IMR-90 (cell line): ENCODE results near the gene ANTXR1. TPM values are rescaled to one million over a fixed set of nuclear protein-coding genes. Genes with fewer than 3 reads are reported as not detected.

Experiments
- ATAC-seq: fragments of 200-7000 bp; cut with Tn5 transposase; 2 replicates; pipeline ENCODE4 v1.9.1; 2020; ENCODE audit warnings: low read depth, mild to moderate bottlenecking, moderate library complexity
- BruUV-seq: library from RNA; stranded (reverse); fragments of 400-500 nt; replicated peaks from 2 replicates; lab custom pipeline; 2021; lab: Mats Ljungman, UMichigan
- CTCF ChIA-PET: fragments of 300-600 bp; formaldehyde crosslinking; extraction: SDS; loops from one replicate; lab custom pipeline; 2021; ENCODE audit warnings: antibody characterized with exemption; lab: Yijun Ruan, JAX
- POLR2A ChIA-PET: fragments of 300-600 bp; sonication (Branson Sonifier 250); formaldehyde crosslinking; loops from one replicate; lab custom pipeline; 2022; ENCODE audit warnings: antibody characterized with exemption; ENCODE audit not compliant: unreplicated experiment; lab: Charles Lee
- DNase-seq: peaks from one replicate; pipeline ENCODE4 v3.0.0; 2013
- H2AFZ ChIP-seq: replicated peaks from 2 replicates; pipeline ENCODE3; 2013; ENCODE audit warnings: low read length, mild to moderate bottlenecking; ENCODE audit not compliant: poor library complexity
- H2AK5ac ChIP-seq: 2 replicates; pipeline ENCODE4 v1.6.1; 2013; ENCODE audit warnings: low read depth, low read length, inconsistent platforms
- H2AK9ac ChIP-seq: replicated peaks from 2 replicates; pipeline ENCODE3; 2013; ENCODE audit warnings: mild to moderate bottlenecking, low read depth, low read length, moderate library complexity; ENCODE audit not compliant: poor library complexity
- H2BK120ac ChIP-seq: 2 replicates; pipeline ENCODE4 v1.6.1; 2013; ENCODE audit warnings: low read depth, low read length, inconsistent platforms
- H2BK15ac ChIP-seq: 3 replicates; pipeline ENCODE4 v1.6.1; 2013; ENCODE audit warnings: low read depth, low read length, inconsistent platforms
- H2BK20ac ChIP-seq: 2 replicates; pipeline ENCODE4 v1.6.1; 2013; ENCODE audit warnings: low read depth, mild to moderate bottlenecking, inconsistent platforms, low read length, moderate library complexity
- H2BK5ac ChIP-seq: 2 replicates; pipeline ENCODE4 v1.6.1; 2013; ENCODE audit warnings: mild to moderate bottlenecking, low read depth, low read length, inconsistent platforms; ENCODE audit not compliant: poor library complexity, severe bottlenecking
- H3K14ac ChIP-seq: replicated peaks from 2 replicates; pipeline ENCODE4 v1.6.1; 2013; ENCODE audit warnings: low read depth, low read length, inconsistent platforms
- H3K18ac ChIP-seq: 2 replicates; pipeline ENCODE4 v1.6.1; 2013; ENCODE audit warnings: low read depth, low read length, control low read depth
- H3K23ac ChIP-seq: 2 replicates; pipeline ENCODE4 v1.6.1; 2013; ENCODE audit warnings: low read depth, low read length, inconsistent platforms
- H3K27ac ChIP-seq: 2 replicates; pipeline ENCODE4 v1.5.1; 2013; ENCODE audit warnings: mild to moderate bottlenecking, control low read depth, low read length; ENCODE audit not compliant: insufficient read depth
- H3K27me3 ChIP-seq: 2 replicates; pipeline ENCODE4 v1.6.1; 2013; ENCODE audit warnings: low read length; ENCODE audit not compliant: control insufficient read depth, insufficient read depth
- H3K36me3 ChIP-seq: 2 replicates; pipeline ENCODE4 v1.6.1; 2013; ENCODE audit warnings: low read length, mixed read lengths; ENCODE audit not compliant: control insufficient read depth, insufficient read depth
- H3K4ac ChIP-seq: 2 replicates; pipeline ENCODE4 v1.6.1; 2013; ENCODE audit warnings: low read depth, low read length, inconsistent platforms
- H3K4me1 ChIP-seq: 2 replicates; pipeline ENCODE4 v1.6.1; 2013; ENCODE audit warnings: low read length, mixed read lengths; ENCODE audit not compliant: control insufficient read depth, insufficient read depth
- H3K4me2 ChIP-seq: 2 replicates; pipeline ENCODE4 v1.6.1; 2013; ENCODE audit warnings: low read depth, mild to moderate bottlenecking, control low read depth, low read length, moderate library complexity
- H3K4me3 ChIP-seq: 2 replicates; pipeline ENCODE4 v1.5.1; 2013; ENCODE audit warnings: low read depth, mild to moderate bottlenecking, control low read depth, low read length, moderate library complexity; ENCODE audit not compliant: insufficient read depth
- H3K56ac ChIP-seq: 2 replicates; pipeline ENCODE4 v1.6.1; 2013; ENCODE audit warnings: low read length, inconsistent platforms; ENCODE audit not compliant: insufficient read depth; ENCODE audit errors: extremely low read depth
- H3K79me1 ChIP-seq, 2 experiments: 2 replicates each; pipeline ENCODE4 v1.6.1; 2013; ENCODE audit warnings: low read length in 2 of 2, inconsistent platforms in 1 of 2, low read depth in 1 of 2
- H3K9ac ChIP-seq: 2 replicates; pipeline ENCODE4 v1.6.1; 2013; ENCODE audit warnings: low read depth, low read length, control low read depth
- H3K9me1 ChIP-seq: 2 replicates; pipeline ENCODE4 v1.6.1; 2013; ENCODE audit warnings: low read length, inconsistent platforms; ENCODE audit not compliant: insufficient read depth
- H3K9me3 ChIP-seq: 2 replicates; pipeline ENCODE4 v1.6.1; 2013; ENCODE audit warnings: low read length; ENCODE audit not compliant: control insufficient read depth, insufficient read depth
- H4K20me1 ChIP-seq: 2 replicates; pipeline ENCODE4 v1.6.1; 2013; ENCODE audit warnings: low read length, inconsistent platforms; ENCODE audit not compliant: insufficient read depth
- H4K5ac ChIP-seq: 2 replicates; pipeline ENCODE4 v1.6.1; 2013; ENCODE audit warnings: mild to moderate bottlenecking, low read depth, low read length, control low read depth
- H4K8ac ChIP-seq, 2 experiments: 2 replicates each; pipeline ENCODE4 v1.6.1; 2013; ENCODE audit warnings: low read depth in 2 of 2, low read length in 2 of 2, control low read depth in 1 of 2, inconsistent platforms in 1 of 2
- H4K91ac ChIP-seq: 2 replicates; pipeline ENCODE4 v1.6.1; 2013; ENCODE audit warnings: low read depth, low read length, inconsistent platforms; ENCODE audit not compliant: insufficient read depth
- BHLHE40 ChIP-seq: fragments of 150-350 bp; IDR thresholded peaks from 2 replicates; pipeline ENCODE4 v1.6.1; 2016; ENCODE audit warnings: mild to moderate bottlenecking, low read depth, low read length
- CTCF ChIP-seq: conservative IDR thresholded peaks from 2 replicates; pipeline ENCODE4 v1.5.1; 2012; ENCODE audit warnings: mild to moderate bottlenecking, low read depth, low read length, improper control_type of control experiment
- ELK1 ChIP-seq: fragments of 150-350 bp; IDR thresholded peaks from 2 replicates; pipeline ENCODE4 v1.6.1; 2016; ENCODE audit warnings: low read depth, mild to moderate bottlenecking, low read length, moderate library complexity, borderline replicate concordance
- MXI1 ChIP-seq: IDR thresholded peaks from 2 replicates; pipeline ENCODE4 v1.6.1; 2012; ENCODE audit warnings: low read depth, mild to moderate bottlenecking, low read length, moderate library complexity, borderline replicate concordance
- POLR2A ChIP-seq: IDR thresholded peaks from 2 replicates; pipeline ENCODE4 v1.6.1; 2012; ENCODE audit warnings: mild to moderate bottlenecking, low read depth, low read length
- RAD21 ChIP-seq: IDR thresholded peaks from 2 replicates; pipeline ENCODE4 v1.6.1; 2012; ENCODE audit warnings: low read length, improper control_type of control experiment
- RCOR1 ChIP-seq: IDR thresholded peaks from 2 replicates; pipeline ENCODE4 v1.6.1; 2012; ENCODE audit warnings: mild to moderate bottlenecking, low read length, improper control_type of control experiment; ENCODE audit not compliant: insufficient replicate concordance
- SMC3 ChIP-seq: fragments of 150-350 bp; IDR thresholded peaks from 2 replicates; pipeline ENCODE4 v1.6.1; 2016; ENCODE audit warnings: low read depth, mild to moderate bottlenecking, antibody characterized with exemption, low read length, moderate library complexity
- USF2 ChIP-seq: fragments of 150-350 bp; IDR thresholded peaks from 2 replicates; pipeline ENCODE4 v1.6.1; 2017; ENCODE audit warnings: mild to moderate bottlenecking, antibody characterized with exemption, low read length, low read depth
- WGBS, 2 experiments: methylation state at CpG; one replicate each; pipeline versions ENCODE4 v1.1.5 to v1.1.7; 2013; ENCODE audit warnings: missing lambda C conversion rate in 2 of 2; ENCODE audit not compliant: insufficient read length in 1 of 2; ENCODE audit errors: extremely low coverage in 2 of 2; 5-methylcytosine and 5-hydroxymethylcytosine counted together
- dilution Hi-C: fragments of 300-500 bp; cut with HindIII; formaldehyde crosslinking; loops from one replicate; pipeline ENCODE4 v1.14.3; 2018; ENCODE audit warnings: low sequenced_read_pairs; ENCODE audit not compliant: unreplicated experiment
- in situ Hi-C: fragments of 300-500 bp; cut with MboI; formaldehyde crosslinking; loops from 3 replicates; pipeline ENCODE4 v1.14.3; 2019; ENCODE audit warnings: low sequenced_read_pairs, inconsistent platforms, mixed read lengths
- intact Hi-C: fragments of 100-400 bp; cut with micrococcal nuclease; formaldehyde crosslinking; loops from 2 replicates; pipeline ENCODE4 v1.10.0; 2022
- polyA plus RNA-seq, 3 experiments: library from polyadenylated mRNA; depleted of rRNA; stranded (reverse); fragments of >200 nt; gene quantifications; 2 replicates each; pipeline ENCODE4 v1.2.3, GENCODE V29; 2012; ENCODE audit warnings: low replicate concordance in 1 of 3
- total RNA-seq: library from RNA; depleted of rRNA; stranded (reverse); fragments of >200 nt; gene quantifications from 2 replicates; pipeline ENCODE4 v1.2.3, GENCODE V29; 2012

ANTXR1 gene
- total and polyA plus RNA-seq, 2 of the 4 experiments (the other 2 are of a cell fraction), result 27.2 to 36.9 TPM

GRCh38 chr2:69279931-69280681 is 267.1 kb downstream of the ANTXR1 start (continued):
- TF ChIP-seq BHLHE40, result no peak

- Histone ChIP-seq H3K4me2 (no peak overlapping the region), H3K56ac (no peak overlapping the region), H4K5ac (no peak overlapping the region), H3K27me3 (no peaks in the 10 kb centered on the region), H2BK15ac (no peak overlapping the region), H3K79me1 (no peaks in the 10 kb centered on the region), H3K36me3 (no peaks in the 10 kb centered on the region), H3K4me3 (no peak overlapping the region), H2BK20ac (no peak overlapping the region), H3K18ac (no peak overlapping the region; the same call in 1 of the 2 replicates), H2BK120ac (no peak overlapping the region; the same call in 1 of the 2 replicates), H3K9me1 (peaks cover 6% of the 10 kb centered on the region), H2AK5ac (peak overlapping the region; percentile 78), H4K20me1 (no peaks in the 10 kb centered on the region), H2AK9ac (no peak overlapping the region), H3K9me3 (no peaks in the 10 kb centered on the region), H2BK5ac (no peak overlapping the region), H3K23ac (no peak overlapping the region), H4K8ac (no peak overlapping the region), H3K4ac (no peak overlapping the region), H3K14ac (no peak overlapping the region), H2AFZ (peak overlapping the region; percentile 43), H3K9ac (no peak overlapping the region), H3K27ac (no peak overlapping the region), H4K91ac (no peak overlapping the region), H3K4me1 (peaks cover 5% of the 10 kb centered on the region)
- no peak for TF ChIP-seq RCOR1
- TF ChIP-seq POLR2A, result no peak
- no peak for TF ChIP-seq ELK1
- TF ChIP-seq BHLHE40, result no peak
- no peak for TF ChIP-seq USF2
- TF ChIP-seq RAD21, result no peak
- TF ChIP-seq MXI1, result no peak
- TF ChIP-seq CTCF, result no peak
- TF ChIP-seq SMC3, result no peak
- dilution Hi-C loops (no loop called here), in situ Hi-C loops (no loop called here), intact Hi-C loops (no loop called here)
- ATAC-seq (no peak), DNase-seq (no peak)
- 100% methylated on average over 1 of the region's 4 CpGs; no CpG with 5 or more reads in 1 of the 2 experiments for WGBS, 2 experiments
- CTCF ChIA-PET, result no interaction called here
- BruUV-seq, result no TSS peak
- POLR2A ChIA-PET, result no interaction called here
Observed at GRCh38 chr2:69280796-69281412, 267.9 kb downstream of the ANTXR1 start.
